Ovary (tissue), 3 donors: ENCODE data around the gene PGAP6.

Experiments used
- CTCF ChIP-seq, 3 donors: fragments of 450-650 bp in 2 of 3; fragments of 200-600 bp in 1 of 3; IDR thresholded peaks; one replicate each; pipeline versions ENCODE4 v1.5.1 to v1.8.0; 2016 to 2022; ENCODE audit warnings: antibody characterized with exemption in 3 of 3, mild to moderate bottlenecking in 1 of 3
- POLR2A ChIP-seq: fragments of 450-650 bp; IDR thresholded peaks from one replicate; pipeline ENCODE4 v1.6.1; 2017; ENCODE audit warnings: antibody characterized with exemption, mild to moderate bottlenecking, moderate library complexity
- donor health status: DM: no; HTN: no; CAD: no.

GRCh38 chr16:396605-397004 lies 14.8 kb upstream of the PGAP6 start:
- TF ChIP-seq POLR2A (no peak), CTCF (IDR thresholded peaks at IDR 0.05) (no peak)
